ENCODE data around the gene GLCE.

GRCh38 chr15:69120732-69121131 lies 39.7 kb upstream of the GLCE start:
- TF ChIP-seq CTCF (IDR thresholded peaks at IDR 0.05): no peak
- no peak for TF ChIP-seq POLR2A (IDR thresholded peaks at IDR 0.05)
